Cardiac septum (tissue), 1 donor: ENCODE results near the gene RBFOX1. TPM values are rescaled to one million over a fixed set of nuclear protein-coding genes. Genes with fewer than 3 reads are reported as not detected.

ENCODE experiments used
- DNase-seq: peaks from one replicate; pipeline ENCODE4 v3.0.0-alpha.2; 2020; ENCODE audit warnings: low spot score
- intact Hi-C: fragments of 100-400 bp; cut with DNase I; formaldehyde crosslinking; loops from one replicate; pipeline ENCODE4 v1.14.0; 2022
- total RNA-seq: library from RNA; stranded (reverse); fragmentation: NEBNext Ultra II Directional; extraction: Animal tissue kit (Norgen Biotek cat#: 25700); gene quantifications from one replicate; pipeline ENCODE4 v1.2.1, GENCODE V29; 2021
- donor health status: DM: no; HTN: no; CAD: no.

Gene RBFOX1
- total RNA-seq, 1 donor from 2014 or later, result 27.1 TPM

DNA sequence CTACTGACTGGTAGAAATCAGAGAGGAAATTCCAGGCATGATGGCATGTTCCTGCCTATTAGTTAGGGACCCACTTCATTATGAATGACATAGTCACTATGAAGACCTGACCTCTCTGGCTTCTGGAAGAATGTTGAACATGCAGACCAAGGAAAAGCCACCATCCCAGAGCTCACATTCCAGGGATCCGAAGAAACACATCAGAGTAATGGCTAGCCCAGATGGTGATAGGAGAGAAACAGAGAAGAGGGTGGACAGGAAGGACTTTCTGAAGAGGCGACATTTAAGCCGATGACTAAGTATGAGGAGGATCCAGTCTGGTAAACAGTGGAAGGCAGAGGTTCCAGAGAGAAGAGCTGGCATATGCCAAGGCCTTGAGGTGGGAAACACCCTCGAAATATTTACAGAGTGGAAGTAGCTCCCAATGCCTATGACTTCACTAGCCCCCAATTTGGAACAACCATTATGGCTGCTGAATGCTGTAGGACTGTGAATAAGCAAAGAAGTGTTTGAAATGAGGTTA, 216.2 kb downstream of the RBFOX1 start:
- no peak for DNase-seq
- intact Hi-C loops, result no loop called here

GRCh38 chr16:7550096-7550495, 217.5 kb downstream of the RBFOX1 start:
- intact Hi-C loops, result no loop called here
- DNase-seq, result no peak

GRCh38 chr16:7555459-7555858, 222.8 kb downstream of the RBFOX1 start:
- intact Hi-C loops, result no loop called here

DNA sequence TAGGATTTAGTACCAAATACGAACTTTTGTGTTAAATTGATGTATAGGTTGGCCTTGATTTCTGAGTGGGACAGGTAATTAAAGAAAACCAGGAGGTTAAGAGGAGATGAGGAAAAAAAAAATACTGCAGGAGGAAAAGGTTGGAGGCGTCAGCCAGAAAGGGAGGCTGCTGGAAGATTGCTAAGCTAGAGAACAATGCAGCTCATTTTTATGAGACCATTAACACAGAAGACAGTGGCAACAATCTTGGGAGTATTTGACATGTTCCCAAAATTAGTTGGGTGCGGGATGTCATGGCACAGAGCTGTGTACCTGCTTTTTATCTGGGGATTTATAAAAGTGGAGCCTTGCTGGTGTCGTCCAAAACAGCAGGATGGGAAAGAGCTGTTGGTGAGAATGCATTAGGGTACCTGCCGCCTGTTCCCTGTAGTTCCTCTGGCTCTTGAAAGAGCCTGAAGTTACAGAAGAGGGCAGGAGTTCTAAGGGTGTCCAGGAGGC, 229.3 kb downstream of the RBFOX1 start:
- DNase-seq, result no peak
- intact Hi-C loops, result no loop called here

More at GRCh38 chr16:7555459-7555858, 222.8 kb downstream of the RBFOX1 start:
- no peak for DNase-seq

GRCh38 chr16:7566360-7566759, 233.7 kb downstream of the RBFOX1 start:
- DNase-seq, result no peak
- intact Hi-C loops, result no loop called here

- DNase-seq, result no peak
- intact Hi-C loops, result no loop called here
Measured at GRCh38 chr16:7571366-7571765, 238.7 kb downstream of the RBFOX1 start.

- intact Hi-C loops, result no loop called here
- no peak for DNase-seq
Measured at GRCh38 chr16:7577588-7577987, 244.9 kb downstream of the RBFOX1 start.

- intact Hi-C loops, result no loop called here
- no peak for DNase-seq
Measured at GRCh38 chr16:7579454-7579853, 246.8 kb downstream of the RBFOX1 start.

GRCh38 chr16:7581175-7581574, 248.5 kb downstream of the RBFOX1 start:
- intact Hi-C loops, result no loop called here
- DNase-seq, result no peak

GRCh38 chr16:7583396-7583795, 250.8 kb downstream of the RBFOX1 start:
- intact Hi-C loops, result no loop called here
- no peak for DNase-seq

- intact Hi-C loops, result no loop called here
Measured at GRCh38 chr16:7584561-7584960, 251.9 kb downstream of the RBFOX1 start.

DNA sequence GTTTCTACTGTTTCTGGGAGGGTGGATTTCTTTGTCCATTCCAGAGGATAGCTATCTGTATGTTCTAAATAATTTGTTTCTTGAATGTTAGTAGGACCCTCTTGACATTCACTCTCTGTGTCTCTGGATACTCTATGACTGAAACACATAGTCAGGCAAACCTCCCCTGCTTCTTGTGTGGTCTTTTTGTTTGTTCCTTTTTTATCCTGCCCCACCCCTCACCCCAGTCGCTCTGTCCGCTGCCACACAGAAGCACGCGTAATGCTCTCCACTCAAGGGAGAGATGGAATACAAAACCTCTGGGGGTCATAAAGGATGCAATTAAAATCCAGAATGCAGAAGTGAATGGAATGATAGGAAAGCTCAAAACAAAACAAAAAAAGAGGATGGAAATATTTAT, 253.1 kb downstream of the RBFOX1 start:
- intact Hi-C loops, result no loop called here
- no peak for DNase-seq

More at GRCh38 chr16:7584561-7584960, 251.9 kb downstream of the RBFOX1 start:
- DNase-seq, result no peak

- DNase-seq, result no peak
- intact Hi-C loops, result no loop called here
Measured at GRCh38 chr16:7590934-7591333, 258.3 kb downstream of the RBFOX1 start.

DNA sequence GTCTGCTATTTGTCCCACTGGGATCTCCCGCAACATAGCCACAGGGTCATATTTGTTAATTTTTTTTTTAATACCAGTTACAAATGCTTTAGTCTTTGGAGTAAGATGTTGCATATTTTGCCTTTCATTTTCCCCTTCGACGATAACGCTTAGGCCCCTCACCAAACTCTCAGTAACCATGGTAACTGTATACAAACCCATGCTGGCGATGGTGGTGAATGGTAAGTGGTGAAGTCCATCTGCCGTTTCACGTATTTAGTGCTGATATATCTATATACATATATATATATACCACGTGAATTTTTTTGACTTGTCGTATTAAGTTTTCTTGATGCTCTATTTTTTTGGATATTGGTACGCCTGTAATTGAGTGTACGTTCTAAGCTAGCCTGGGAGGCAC, 263.7 kb downstream of the RBFOX1 start:
- no peak for DNase-seq
- intact Hi-C loops, result no loop called here

DNA sequence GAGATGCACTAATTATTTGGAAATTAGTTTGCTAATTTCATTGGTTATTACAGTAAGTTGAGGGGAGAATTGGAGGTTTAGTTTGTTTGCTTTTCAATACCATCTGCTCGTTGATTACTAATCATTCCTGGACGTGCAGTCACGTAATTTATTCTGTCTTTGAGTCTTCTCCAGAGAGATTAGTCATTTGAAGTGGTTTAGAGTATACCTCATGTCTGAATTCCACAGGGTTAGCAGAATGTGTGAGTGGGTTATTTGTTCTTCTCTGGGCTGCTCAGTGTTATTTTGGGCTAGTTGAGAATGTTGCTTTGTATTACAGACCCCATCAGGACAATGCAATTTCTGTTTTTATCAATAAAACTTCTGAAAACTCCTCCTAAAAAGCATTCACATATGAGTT, 265.0 kb downstream of the RBFOX1 start:
- no peak for DNase-seq
- intact Hi-C loops, result no loop called here

GRCh38 chr16:7601100-7601499, 268.5 kb downstream of the RBFOX1 start:
- intact Hi-C loops, result loop anchor here (10.0 kb wide), 1 partner anchor 96 kb away; no protein-coding TSS in a partner anchor
- DNase-seq, result no peak

DNA sequence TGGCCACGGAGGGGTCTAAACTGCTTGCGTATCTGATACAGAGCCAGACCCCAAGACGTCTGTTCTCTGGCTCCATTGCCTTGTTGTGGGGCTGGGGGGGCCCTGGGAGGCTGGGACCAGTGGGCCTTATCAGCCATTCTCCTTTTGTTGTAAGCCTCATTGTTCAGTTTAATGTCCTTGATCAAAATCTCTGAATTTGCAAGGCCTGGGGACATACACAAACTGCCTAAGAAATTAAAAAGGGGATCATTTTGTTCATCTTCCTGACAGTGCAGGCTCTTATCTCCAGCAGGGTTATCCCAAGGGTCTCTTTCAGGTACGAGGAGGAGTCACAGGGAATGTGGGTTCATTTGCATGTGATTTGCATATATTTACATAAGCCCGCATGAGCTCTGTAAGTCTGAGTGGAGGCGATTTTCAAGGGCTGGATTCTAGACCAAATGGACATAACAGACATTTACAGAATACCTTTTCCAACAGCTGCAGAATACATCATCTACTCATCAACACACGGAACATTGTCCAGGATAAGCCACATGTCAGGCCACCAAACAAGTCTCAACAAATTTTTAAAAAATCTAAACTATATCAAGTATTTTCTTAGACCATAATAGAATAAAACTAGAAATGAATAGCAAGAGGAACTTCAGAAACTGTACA, 269.8 kb downstream of the RBFOX1 start:
- intact Hi-C loops, result loop anchor here (10.0 kb wide), 1 partner anchor 98 kb away; no protein-coding TSS in a partner anchor

DNA sequence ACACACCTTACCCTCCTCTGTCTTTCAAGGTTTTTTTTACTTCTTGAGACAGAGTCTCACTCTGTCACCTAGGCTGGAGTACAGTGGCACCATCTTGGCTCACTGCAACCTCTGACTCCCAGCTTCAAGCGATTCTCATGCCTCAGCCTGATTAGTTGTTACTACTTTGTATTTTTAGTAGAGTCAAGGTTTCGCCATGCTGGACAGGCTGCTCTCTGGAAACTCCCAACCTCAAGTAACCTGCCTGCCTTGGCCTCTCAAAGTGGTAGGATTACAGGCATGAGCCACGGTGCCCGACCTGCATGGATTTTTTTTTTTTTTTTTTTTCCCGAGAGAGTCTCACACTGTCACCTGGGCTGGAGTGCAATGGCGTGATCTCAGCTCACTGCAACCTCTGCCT, 273.2 kb downstream of the RBFOX1 start:
- no peak for DNase-seq
- intact Hi-C loops, result loop anchor here (10.0 kb wide), 1 partner anchor 101 kb away; no protein-coding TSS in a partner anchor

More for the DNA sequence above, 269.8 kb downstream of the RBFOX1 start:
- no peak for DNase-seq

GRCh38 chr16:7612671-7613070, 280.0 kb downstream of the RBFOX1 start:
- DNase-seq, result no peak
- intact Hi-C loops, result loop anchor here (10.0 kb wide), 1 partner anchor 208 kb away; no protein-coding TSS in a partner anchor

DNA sequence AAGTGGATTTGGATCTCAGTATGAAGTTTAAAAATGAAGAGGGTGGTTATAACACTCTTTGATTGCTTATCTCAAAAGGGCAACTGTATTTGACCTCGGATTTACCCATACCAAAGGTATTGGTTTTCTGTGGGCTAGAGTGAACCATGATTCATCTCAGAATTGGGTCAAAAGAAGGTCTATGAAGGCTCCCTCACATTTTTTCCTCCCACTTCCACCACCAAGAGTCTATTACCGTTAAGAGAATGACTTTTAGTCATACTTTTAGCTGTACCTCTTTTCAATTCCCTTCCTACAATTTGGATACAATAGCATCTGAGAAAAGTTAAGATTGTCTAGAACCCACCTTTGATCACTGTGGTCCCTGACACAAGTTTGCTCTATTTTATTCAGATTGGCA, 280.9 kb downstream of the RBFOX1 start:
- DNase-seq, result no peak
- intact Hi-C loops, result loop anchor here (10.0 kb wide), 1 partner anchor 209 kb away; no protein-coding TSS in a partner anchor
